K562 (cell line): ENCODE data around the gene CTIF. TPM values are rescaled to one million over a fixed set of nuclear protein-coding genes. Genes with fewer than 3 reads are reported as not detected.

Experiments
- BCOR ChIP-seq: fragments of 450-650 bp; IDR thresholded peaks from 2 replicates; pipeline ENCODE4 v1.6.1; 2016
- CBX5 ChIP-seq: IDR thresholded peaks from 2 replicates; pipeline ENCODE4 v1.6.1; 2014; ENCODE audit warnings: low read depth, borderline replicate concordance
- CHCHD3 ChIP-seq: fragments of 250-450 bp; sonication (Bioruptor Pico); IDR thresholded peaks from 2 replicates; pipeline ENCODE4 v2.1.2; 2022; ENCODE audit warnings: mild to moderate bottlenecking
- FOXK2 ChIP-seq, 2 experiments: fragments of 450-650 bp; IDR thresholded peaks in 1 of 2; conservative IDR thresholded peaks in 1 of 2; 2 replicates each; pipeline ENCODE4 v1.6.1; 2016; ENCODE audit warnings: low read depth in 2 of 2, mild to moderate bottlenecking in 1 of 2
- GATAD2B ChIP-seq: fragments of 450-650 bp; IDR thresholded peaks from 2 replicates; pipeline ENCODE4 v1.6.1; 2017; ENCODE audit warnings: mild to moderate bottlenecking, borderline replicate concordance
- HSF4 ChIP-seq: fragments of 250-450 bp; sonication (Bioruptor Pico); IDR thresholded peaks from 2 replicates; pipeline ENCODE4 v2.1.2; 2022; ENCODE audit warnings: mild to moderate bottlenecking, moderate library complexity, borderline replicate concordance
- MTA1 ChIP-seq: fragments of 450-650 bp; IDR thresholded peaks from 2 replicates; pipeline ENCODE4 v1.6.1; 2017; ENCODE audit warnings: borderline replicate concordance
- NR1H2 ChIP-seq: sonication (generic); formaldehyde crosslinking; IDR thresholded peaks from 2 replicates; pipeline ENCODE4 v1.4.0; 2020; ENCODE audit warnings: mild to moderate bottlenecking, missing genetic modification reagents
- RBM17 ChIP-seq: fragments of 200-400 bp; formaldehyde crosslinking; IDR thresholded peaks from 2 replicates; pipeline ENCODE4 v1.6.1; 2017; ENCODE audit warnings: low read depth, mild to moderate bottlenecking, low read length, borderline replicate concordance
- SREBF2 ChIP-seq: sonication (generic); formaldehyde crosslinking; IDR thresholded peaks from 2 replicates; pipeline ENCODE4 v1.4.0; 2020; ENCODE audit warnings: mild to moderate bottlenecking, missing genetic modification reagents
- SRSF1 ChIP-seq: fragments of 200-400 bp; formaldehyde crosslinking; IDR thresholded peaks from 2 replicates; pipeline ENCODE4 v1.6.1; 2017; ENCODE audit warnings: mild to moderate bottlenecking, low read depth, low read length, moderate library complexity
- TAF1 ChIP-seq: IDR thresholded peaks from 2 replicates; pipeline ENCODE4 v1.6.1; 2011; ENCODE audit warnings: mild to moderate bottlenecking, low read length, moderate library complexity; ENCODE audit not compliant: insufficient read depth, control insufficient read depth, severe bottlenecking; ENCODE audit errors: extremely low read depth
- THRAP3 ChIP-seq: fragments of 450-650 bp; IDR thresholded peaks from 2 replicates; pipeline ENCODE4 v1.6.1; 2016; ENCODE audit warnings: mild to moderate bottlenecking, inconsistent platforms, borderline replicate concordance
- ZBTB1 ChIP-seq: sonication (generic); formaldehyde crosslinking; IDR thresholded peaks from 2 replicates; pipeline ENCODE4 v1.8.1; 2023; ENCODE audit warnings: missing genetic modification reagents, low read depth, mild to moderate bottlenecking, borderline replicate concordance
- ZBTB7A ChIP-seq: IDR thresholded peaks from 2 replicates; pipeline ENCODE4 v1.6.1; 2011; ENCODE audit warnings: low read depth, mild to moderate bottlenecking, low read length, moderate library complexity, borderline replicate concordance; ENCODE audit not compliant: control insufficient read depth
- ZFX ChIP-seq: sonication (generic); formaldehyde crosslinking; IDR thresholded peaks from 2 replicates; pipeline ENCODE4 v1.8.0; 2022; ENCODE audit warnings: mild to moderate bottlenecking, missing genetic modification reagents, moderate library complexity
- ZNF384 ChIP-seq: IDR thresholded peaks from 2 replicates; pipeline ENCODE4 v1.6.1; 2012; ENCODE audit warnings: low read depth, low read length, improper control_type of control experiment
- ZNF445 ChIP-seq: fragments of 250-450 bp; sonication (Bioruptor Pico); IDR thresholded peaks from 2 replicates; pipeline ENCODE4 v1.4.0; 2020; ENCODE audit warnings: low read depth, mild to moderate bottlenecking, moderate library complexity
- ZNF561 ChIP-seq: fragments of 450-650 bp; formaldehyde crosslinking; conservative IDR thresholded peaks from 2 replicates; pipeline ENCODE4 v1.4.0; 2020; ENCODE audit warnings: mild to moderate bottlenecking, moderate library complexity
- polyA plus RNA-seq, 8 experiments: library from polyadenylated mRNA; depleted of rRNA in 4 of 8; stranded (reverse) in 5 of 8; unstranded in 3 of 8; fragments of >200 nt; fragmentation: Nextera tagmentation in 2 of 8; fragmentation: Illumina TruSeq in 1 of 8; extraction: Ambion mirVana in 2 of 8; extraction: Trizol in 1 of 8; gene quantifications; 2 replicates each; pipeline versions ENCODE4 v1.2.1 to v1.2.3, GENCODE V29; 2011 to 2014; ENCODE audit warnings: inconsistent platforms in 1 of 8, missing spikeins in 1 of 8
- total RNA-seq, 7 experiments: library from RNA; depleted of rRNA in 6 of 7; stranded (reverse); fragments of >200 nt in 6 of 7; fragmentation: Illumina TruSeq in 2 of 7; extraction: Trizol in 2 of 7; gene quantifications; 2 replicates each; pipeline versions ENCODE4 v1.2.1 to v1.2.3, GENCODE V29; 2011 to 2021; ENCODE audit warnings: low replicate concordance in 1 of 7
- TF ChIP-seq, protein P1 (sequence below): sonication (generic); formaldehyde crosslinking; IDR thresholded peaks from 2 replicates; pipeline ENCODE4 v1.4.0; 2020; ENCODE audit warnings: mild to moderate bottlenecking, missing genetic modification reagents
- TF ChIP-seq, protein P2 (sequence below): sonication (generic); formaldehyde crosslinking; IDR thresholded peaks from 2 replicates; pipeline ENCODE4 v1.8.1; 2023; ENCODE audit warnings: mild to moderate bottlenecking, missing genetic modification reagents
- TF ChIP-seq, protein P3 (sequence below): fragments of 200-800 bp; sonication (Bioruptor generic); IDR thresholded peaks from 2 replicates; pipeline ENCODE4 v1.6.1; 2017; ENCODE audit warnings: missing genetic modification characterization, missing compliant biosample characterization
- TF ChIP-seq, protein P4 (sequence below): fragments of 450-650 bp; formaldehyde crosslinking; conservative IDR thresholded peaks from 2 replicates; pipeline ENCODE4 v1.4.0; 2022; ENCODE audit warnings: mild to moderate bottlenecking, missing genetic modification characterization

CTIF gene
- total and polyA plus RNA-seq, 9 of the 15 experiments (the other 6 are each of a cell fraction or from before 2014, with no cell fraction given): 0.17 to 11.5 (median 2.2) TPM

DNA sequence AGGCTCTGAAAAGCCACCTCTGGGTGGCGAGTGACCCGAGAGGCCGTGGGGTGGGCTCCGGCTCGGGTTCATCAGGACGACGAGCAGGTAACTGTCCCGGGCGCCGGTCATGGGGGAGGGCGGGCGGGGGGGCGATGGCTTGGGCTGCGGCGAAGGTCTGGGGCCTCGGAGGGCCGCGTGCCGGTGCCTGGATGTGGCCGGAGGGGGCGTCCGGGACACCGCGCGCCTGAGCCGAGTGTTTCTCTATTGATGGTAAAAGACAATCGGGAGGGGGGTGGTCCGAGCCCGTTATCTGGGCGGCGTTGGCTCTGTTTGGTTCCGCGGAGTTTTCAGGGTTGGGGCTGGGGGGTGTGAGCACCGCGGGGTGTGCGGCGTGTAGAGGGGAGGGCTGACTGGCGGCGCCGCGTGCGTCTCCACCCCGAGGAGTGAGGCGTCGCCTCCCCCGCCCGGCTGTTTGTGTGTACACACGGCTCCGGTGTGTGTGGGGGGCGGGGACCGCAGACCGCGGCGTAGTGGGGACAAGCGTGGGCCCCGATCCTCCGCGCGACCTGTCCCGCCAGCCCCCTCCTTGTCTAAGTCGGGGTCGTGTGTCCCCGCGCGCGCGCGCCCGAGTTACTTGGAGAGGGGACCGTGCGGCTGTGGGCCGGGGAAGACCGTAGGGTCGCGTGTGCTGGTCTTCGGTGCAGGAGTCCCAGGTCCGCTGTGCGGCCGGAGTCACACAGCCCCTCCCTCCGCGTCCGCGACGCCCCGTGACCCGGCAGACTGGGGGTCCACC is 1.6 kb downstream of the CTIF start (continued):
- TF ChIP-seq, protein P1, sequence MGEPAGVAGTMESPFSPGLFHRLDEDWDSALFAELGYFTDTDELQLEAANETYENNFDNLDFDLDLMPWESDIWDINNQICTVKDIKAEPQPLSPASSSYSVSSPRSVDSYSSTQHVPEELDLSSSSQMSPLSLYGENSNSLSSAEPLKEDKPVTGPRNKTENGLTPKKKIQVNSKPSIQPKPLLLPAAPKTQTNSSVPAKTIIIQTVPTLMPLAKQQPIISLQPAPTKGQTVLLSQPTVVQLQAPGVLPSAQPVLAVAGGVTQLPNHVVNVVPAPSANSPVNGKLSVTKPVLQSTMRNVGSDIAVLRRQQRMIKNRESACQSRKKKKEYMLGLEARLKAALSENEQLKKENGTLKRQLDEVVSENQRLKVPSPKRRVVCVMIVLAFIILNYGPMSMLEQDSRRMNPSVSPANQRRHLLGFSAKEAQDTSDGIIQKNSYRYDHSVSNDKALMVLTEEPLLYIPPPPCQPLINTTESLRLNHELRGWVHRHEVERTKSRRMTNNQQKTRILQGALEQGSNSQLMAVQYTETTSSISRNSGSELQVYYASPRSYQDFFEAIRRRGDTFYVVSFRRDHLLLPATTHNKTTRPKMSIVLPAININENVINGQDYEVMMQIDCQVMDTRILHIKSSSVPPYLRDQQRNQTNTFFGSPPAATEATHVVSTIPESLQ (CRISPR knock-in tag): no peak
- TF ChIP-seq CHCHD3 (CRISPR knock-in tag): no peak
- TF ChIP-seq THRAP3: no peak
- TF ChIP-seq, protein P2, sequence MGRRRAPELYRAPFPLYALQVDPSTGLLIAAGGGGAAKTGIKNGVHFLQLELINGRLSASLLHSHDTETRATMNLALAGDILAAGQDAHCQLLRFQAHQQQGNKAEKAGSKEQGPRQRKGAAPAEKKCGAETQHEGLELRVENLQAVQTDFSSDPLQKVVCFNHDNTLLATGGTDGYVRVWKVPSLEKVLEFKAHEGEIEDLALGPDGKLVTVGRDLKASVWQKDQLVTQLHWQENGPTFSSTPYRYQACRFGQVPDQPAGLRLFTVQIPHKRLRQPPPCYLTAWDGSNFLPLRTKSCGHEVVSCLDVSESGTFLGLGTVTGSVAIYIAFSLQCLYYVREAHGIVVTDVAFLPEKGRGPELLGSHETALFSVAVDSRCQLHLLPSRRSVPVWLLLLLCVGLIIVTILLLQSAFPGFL (CRISPR knock-in tag): no peak
- peak; percentile 64 to 66; a peak in 3 of 4 replicates for TF ChIP-seq FOXK2 (conservative IDR thresholded peaks at IDR 0.05 in 1 of 2, IDR thresholded peaks at IDR 0.05 in 1 of 2; ENCODE audit: low read depth in 2 of 2)
- no peak for TF ChIP-seq ZNF384
- TF ChIP-seq, protein P3, sequence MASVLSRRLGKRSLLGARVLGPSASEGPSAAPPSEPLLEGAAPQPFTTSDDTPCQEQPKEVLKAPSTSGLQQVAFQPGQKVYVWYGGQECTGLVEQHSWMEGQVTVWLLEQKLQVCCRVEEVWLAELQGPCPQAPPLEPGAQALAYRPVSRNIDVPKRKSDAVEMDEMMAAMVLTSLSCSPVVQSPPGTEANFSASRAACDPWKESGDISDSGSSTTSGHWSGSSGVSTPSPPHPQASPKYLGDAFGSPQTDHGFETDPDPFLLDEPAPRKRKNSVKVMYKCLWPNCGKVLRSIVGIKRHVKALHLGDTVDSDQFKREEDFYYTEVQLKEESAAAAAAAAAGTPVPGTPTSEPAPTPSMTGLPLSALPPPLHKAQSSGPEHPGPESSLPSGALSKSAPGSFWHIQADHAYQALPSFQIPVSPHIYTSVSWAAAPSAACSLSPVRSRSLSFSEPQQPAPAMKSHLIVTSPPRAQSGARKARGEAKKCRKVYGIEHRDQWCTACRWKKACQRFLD (CRISPR knock-in tag): no peak
- TF ChIP-seq, protein P4, sequence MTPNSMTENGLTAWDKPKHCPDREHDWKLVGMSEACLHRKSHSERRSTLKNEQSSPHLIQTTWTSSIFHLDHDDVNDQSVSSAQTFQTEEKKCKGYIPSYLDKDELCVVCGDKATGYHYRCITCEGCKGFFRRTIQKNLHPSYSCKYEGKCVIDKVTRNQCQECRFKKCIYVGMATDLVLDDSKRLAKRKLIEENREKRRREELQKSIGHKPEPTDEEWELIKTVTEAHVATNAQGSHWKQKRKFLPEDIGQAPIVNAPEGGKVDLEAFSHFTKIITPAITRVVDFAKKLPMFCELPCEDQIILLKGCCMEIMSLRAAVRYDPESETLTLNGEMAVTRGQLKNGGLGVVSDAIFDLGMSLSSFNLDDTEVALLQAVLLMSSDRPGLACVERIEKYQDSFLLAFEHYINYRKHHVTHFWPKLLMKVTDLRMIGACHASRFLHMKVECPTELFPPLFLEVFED (CRISPR knock-in tag): no peak
- no peak for TF ChIP-seq SREBF2
- no peak for TF ChIP-seq SRSF1
- TF ChIP-seq ZBTB7A: no peak
- TF ChIP-seq GATAD2B: no peak
- TF ChIP-seq ZNF561 (CRISPR knock-in tag): no peak
- no peak for TF ChIP-seq CBX5
- no peak for TF ChIP-seq TAF1
- no peak for TF ChIP-seq ZFX (CRISPR knock-in tag)
- no peak for TF ChIP-seq MTA1
- no peak for TF ChIP-seq ZNF445 (CRISPR knock-in tag)
- peak; percentile 49; the same call in 1 of the 2 replicates for TF ChIP-seq ZBTB1 (CRISPR knock-in tag)
- TF ChIP-seq NR1H2 (CRISPR knock-in tag): no peak
- TF ChIP-seq BCOR: 0 out of 2 replicates have a peak, but pooled peaks have one; percentile 15
- no peak for TF ChIP-seq HSF4 (CRISPR knock-in tag)
- TF ChIP-seq RBM17: no peak
